ENCODE measurements around the gene ENGASE.

- TF ChIP-seq CTCF (IDR thresholded peaks at IDR 0.05) (no peak), POLR2A (IDR thresholded peaks at IDR 0.05) (no peak)
Observed at GRCh38 chr17:79055197-79055596, 19.4 kb upstream of the ENGASE start.

All from body of pancreas (tissue), 4 donors.